Suprapubic skin (tissue), 3 donors: ENCODE data around the gene TRAPPC10.
"Not testable (repeated sequence)": the region's sequence is repeated elsewhere in the genome, so short reads cannot be mapped to it uniquely, and the experiment has no call there.

Source experiments
- CTCF ChIP-seq, 2 donors: fragments of 200-600 bp in 1 of 2; fragments of 450-650 bp in 1 of 2; sonication (generic) in 1 of 2; IDR thresholded peaks; one replicate each; pipeline ENCODE4 v1.5.1; 2016 to 2019; ENCODE audit warnings: antibody characterized with exemption in 2 of 2, mild to moderate bottlenecking in 1 of 2, moderate library complexity in 1 of 2
- POLR2A ChIP-seq, 2 donors: fragments of 450-650 bp; IDR thresholded peaks; one replicate each; pipeline ENCODE4 v1.6.1; 2017; ENCODE audit warnings: antibody characterized with exemption in 2 of 2, mild to moderate bottlenecking in 2 of 2, moderate library complexity in 2 of 2

- not testable (repeated sequence) for TF ChIP-seq CTCF, POLR2A (IDR thresholded peaks at IDR 0.05)
Measured at GRCh38 chr21:44122131-44122530, 110.0 kb downstream of the TRAPPC10 start.
